SK-N-SH (cell line): ENCODE measurements around the gene SAE1. TPM values are rescaled to one million over a fixed set of nuclear protein-coding genes. Genes with fewer than 3 reads are reported as not detected.

Experiments used
- CTCF ChIA-PET: fragments of 300-600, 350-600 bp; formaldehyde crosslinking; extraction: SDS; loops from one replicate; lab custom pipeline; 2021; lab: Yijun Ruan, JAX
- POLR2A ChIA-PET: fragments of 350-600 bp; sonication (Branson Sonifier 250); formaldehyde crosslinking; extraction: SDS; loops from one replicate; lab custom pipeline; 2020; ENCODE audit warnings: antibody characterized with exemption, inconsistent platforms; lab: Yijun Ruan, JAX
- DNase-seq: peaks from one replicate; pipeline ENCODE4 v3.0.0; 2012
- H2AFZ ChIP-seq: fragments of 200-600 bp; sonication (generic); 2 replicates; pipeline ENCODE4 v1.8.1; 2016; ENCODE audit warnings: antibody characterized with exemption, mild to moderate bottlenecking, low read depth
- H3F3A ChIP-seq: fragments of 200-600 bp; sonication (generic); replicated peaks from 2 replicates; pipeline ENCODE3; 2016; ENCODE audit warnings: antibody characterized with exemption, mild to moderate bottlenecking; ENCODE audit not compliant: insufficient read depth
- H3K27ac ChIP-seq, 2 experiments: fragments of 200-500 bp in 1 of 2; fragments of 200-600 bp in 1 of 2; sonication (Bioruptor generic) in 1 of 2; sonication (generic), shearing (Covaris generic) in 1 of 2; 2 replicates each; pipeline versions ENCODE4 v1.5.1 to v1.6.1; 2014 to 2016; ENCODE audit warnings: low read depth in 2 of 2, inconsistent platforms in 1 of 2, low read length in 1 of 2, mild to moderate bottlenecking in 1 of 2, mixed read lengths in 1 of 2
- H3K27me3 ChIP-seq: fragments of 200-600 bp; sonication (generic), shearing (Covaris generic); 2 replicates; pipeline ENCODE4 v1.6.1; 2016; ENCODE audit warnings: mixed run types; ENCODE audit not compliant: insufficient read depth
- H3K36me3 ChIP-seq, 2 experiments: fragments of 200-500 bp in 1 of 2; fragments of 200-600 bp in 1 of 2; sonication (Bioruptor generic) in 1 of 2; sonication (generic) in 1 of 2; replicated peaks in 1 of 2; 2 replicates each; pipeline versions ENCODE3 to v1.5.1; 2014 to 2016; ENCODE audit warnings: low read length in 1 of 2, mild to moderate bottlenecking in 1 of 2; ENCODE audit not compliant: insufficient read depth in 2 of 2, control insufficient read depth in 1 of 2
- H3K4me1 ChIP-seq, 2 experiments: fragments of 200-500 bp in 1 of 2; fragments of 200-600 bp in 1 of 2; sonication (Bioruptor generic) in 1 of 2; sonication (generic), shearing (Covaris generic) in 1 of 2; 2 replicates each; pipeline versions ENCODE4 v1.5.1 to v1.6.1; 2014 to 2016; ENCODE audit warnings: low read depth in 1 of 2, low read length in 1 of 2, mixed run types in 1 of 2; ENCODE audit not compliant: insufficient read depth in 2 of 2, control insufficient read depth in 1 of 2
- H3K4me2 ChIP-seq: fragments of 200-600 bp; sonication (generic), shearing (Covaris generic); 2 replicates; pipeline ENCODE4 v1.6.1; 2017; ENCODE audit warnings: mixed run types
- H3K4me3 ChIP-seq, 2 experiments: fragments of 200-500 bp in 1 of 2; fragments of 200-600 bp in 1 of 2; sonication (Bioruptor generic) in 1 of 2; sonication (generic), shearing (Covaris generic) in 1 of 2; 2 replicates each; pipeline versions ENCODE4 v1.5.1 to v1.8.1; 2014 to 2016; ENCODE audit warnings: low read depth in 2 of 2, inconsistent platforms in 1 of 2, low read length in 1 of 2, mild to moderate bottlenecking in 1 of 2, mixed read lengths in 1 of 2, moderate library complexity in 1 of 2
- H3K79me2 ChIP-seq: fragments of 200-600 bp; sonication (generic); 2 replicates; pipeline ENCODE4 v1.8.1; 2017; ENCODE audit warnings: mild to moderate bottlenecking; ENCODE audit not compliant: insufficient read depth
- H3K9ac ChIP-seq: fragments of 200-600 bp; sonication (generic); 2 replicates; pipeline ENCODE4 v1.6.1; 2017; ENCODE audit warnings: mixed run types
- H3K9me2 ChIP-seq: fragments of 200-600 bp; sonication (generic); 2 replicates; pipeline ENCODE4 v1.6.1; 2017; ENCODE audit warnings: mixed run types
- H3K9me3 ChIP-seq: fragments of 200-600 bp; sonication (generic); 2 replicates; pipeline ENCODE4 v1.6.1; 2017; ENCODE audit warnings: mixed run types, mild to moderate bottlenecking, moderate library complexity
- H4K20me1 ChIP-seq: fragments of 200-600 bp; sonication (generic); 2 replicates; pipeline ENCODE4 v1.6.1; 2017; ENCODE audit warnings: mild to moderate bottlenecking, mixed run types; ENCODE audit not compliant: insufficient read depth
- CHD2 ChIP-seq: fragments of 150-350 bp; IDR thresholded peaks from 2 replicates; pipeline ENCODE4 v1.6.1; 2018; ENCODE audit warnings: low read length; ENCODE audit not compliant: partially characterized antibody
- ELF1 ChIP-seq: IDR thresholded peaks from 2 replicates; pipeline ENCODE4 v1.4.0; 2012
- EP300 ChIP-seq, 2 experiments: IDR thresholded peaks; 2 replicates each; pipeline versions ENCODE4 v1.4.0 to v1.6.1; 2012; ENCODE audit warnings: borderline replicate concordance in 1 of 2, low read depth in 1 of 2, low read length in 1 of 2
- EZH2phosphoT487 ChIP-seq: fragments of 200-600 bp; sonication (generic); IDR thresholded peaks from 2 replicates; pipeline ENCODE4 v1.6.1; 2017; ENCODE audit warnings: low read depth, mixed run types, mild to moderate bottlenecking, antibody characterized with exemption, moderate library complexity, borderline replicate concordance
- FOSL2 ChIP-seq: IDR thresholded peaks from 2 replicates; pipeline ENCODE4 v1.4.0; 2012; ENCODE audit warnings: low read depth, mild to moderate bottlenecking, moderate library complexity, borderline replicate concordance
- FOXM1 ChIP-seq: IDR thresholded peaks from 2 replicates; pipeline ENCODE4 v1.4.0; 2012; ENCODE audit warnings: low read depth, mild to moderate bottlenecking
- GATA2 ChIP-seq: sonication (generic); formaldehyde crosslinking; IDR thresholded peaks from 2 replicates; pipeline ENCODE4 v1.5.0; 2020; ENCODE audit warnings: mild to moderate bottlenecking, missing genetic modification reagents
- JUND ChIP-seq: IDR thresholded peaks from 2 replicates; pipeline ENCODE4 v1.4.0; 2012
- MXI1 ChIP-seq: IDR thresholded peaks from 2 replicates; pipeline ENCODE4 v1.6.1; 2012; ENCODE audit warnings: mild to moderate bottlenecking, low read depth, low read length, improper control_type of control experiment
- POLR2AphosphoS5 ChIP-seq: IDR thresholded peaks from 2 replicates; pipeline ENCODE4 v1.6.1; 2012; ENCODE audit warnings: low read depth, low read length
- SIN3A ChIP-seq: IDR thresholded peaks from 2 replicates; pipeline ENCODE4 v1.6.1; 2012; ENCODE audit warnings: low read depth, mild to moderate bottlenecking, low read length, moderate library complexity, borderline replicate concordance
- SMC3 ChIP-seq: IDR thresholded peaks from 2 replicates; pipeline ENCODE4 v1.6.1; 2012; ENCODE audit warnings: low read depth, low read length, improper control_type of control experiment
- TCF12 ChIP-seq: IDR thresholded peaks from 2 replicates; pipeline ENCODE4 v1.4.0; 2012
- TEAD4 ChIP-seq: IDR thresholded peaks from 2 replicates; pipeline ENCODE4 v1.4.0; 2012; ENCODE audit warnings: mild to moderate bottlenecking, borderline replicate concordance; ENCODE audit not compliant: insufficient read depth
- YY1 ChIP-seq: IDR thresholded peaks from 2 replicates; pipeline ENCODE4 v1.4.0; 2012; ENCODE audit warnings: low read depth, mild to moderate bottlenecking
- WGBS: methylation state at CpG from one replicate; pipeline ENCODE4 v1.1.6; 2017; ENCODE audit warnings: low lambda C conversion rate; 5-methylcytosine and 5-hydroxymethylcytosine counted together
- polyA plus RNA-seq, 3 experiments: library from polyadenylated mRNA; depleted of rRNA; stranded (reverse); fragments of >200 nt; gene quantifications; 2 replicates each; pipeline ENCODE4 v1.2.3, GENCODE V29; 2012
- TF ChIP-seq, protein P1 (sequence below): IDR thresholded peaks from 2 replicates; pipeline ENCODE4 v1.6.1; 2012; ENCODE audit warnings: mild to moderate bottlenecking, low read depth, low read length, moderate library complexity
- TF ChIP-seq, protein P2 (sequence below): IDR thresholded peaks from 2 replicates; pipeline ENCODE4 v1.4.0; 2012; ENCODE audit warnings: low read depth, borderline replicate concordance
- TF ChIP-seq, protein P3 (sequence below): IDR thresholded peaks from 2 replicates; pipeline ENCODE4; 2012

The SAE1 gene
- polyA plus RNA-seq, 1 of the 3 experiments (the other 2 are of a cell fraction), result 123 TPM

DNA sequence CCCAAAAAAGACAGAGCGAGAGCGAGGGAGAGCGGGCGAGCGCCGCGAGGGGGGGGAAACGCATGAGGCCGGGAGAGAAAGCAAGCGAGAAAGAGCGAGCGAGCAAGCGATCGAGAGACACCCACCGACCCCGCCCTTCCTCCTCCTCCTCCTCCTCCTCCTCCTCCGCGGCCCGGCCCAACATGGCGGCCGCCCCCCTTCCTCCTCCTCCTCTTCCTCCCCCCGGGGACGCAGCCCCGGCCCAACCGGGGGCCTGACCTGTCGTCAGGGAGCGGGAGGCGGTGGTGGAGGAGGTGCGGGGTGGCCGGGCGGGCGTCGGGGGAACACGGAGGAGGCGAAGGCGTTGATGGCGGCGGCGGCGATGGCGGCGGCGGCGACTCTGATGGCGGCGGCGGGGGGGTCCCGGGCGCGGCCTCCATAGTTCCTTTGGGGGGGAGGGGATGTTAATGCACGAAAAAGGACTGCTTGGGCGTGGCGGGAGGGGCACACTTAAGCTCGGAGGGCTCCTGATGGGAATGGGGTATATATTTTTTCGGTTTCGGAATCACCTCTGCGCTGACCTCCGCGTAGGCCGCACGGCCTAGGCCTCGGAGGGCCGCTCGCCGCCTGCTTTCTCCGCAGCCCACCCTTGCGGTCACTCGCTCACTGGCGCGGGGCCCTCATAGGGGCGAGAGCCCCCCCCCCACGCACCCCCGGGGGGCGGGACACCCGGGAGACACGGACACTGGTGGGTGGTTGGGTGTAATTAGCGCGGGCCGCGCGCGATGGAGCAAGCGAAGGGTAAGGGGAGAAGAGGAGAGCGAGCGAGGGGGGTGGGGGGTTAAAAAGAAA is 18.3 kb upstream of the SAE1 start (continued):
- TF ChIP-seq SIN3A, result no peak
- no peak for TF ChIP-seq FOSL2
- TF ChIP-seq, protein P1, sequence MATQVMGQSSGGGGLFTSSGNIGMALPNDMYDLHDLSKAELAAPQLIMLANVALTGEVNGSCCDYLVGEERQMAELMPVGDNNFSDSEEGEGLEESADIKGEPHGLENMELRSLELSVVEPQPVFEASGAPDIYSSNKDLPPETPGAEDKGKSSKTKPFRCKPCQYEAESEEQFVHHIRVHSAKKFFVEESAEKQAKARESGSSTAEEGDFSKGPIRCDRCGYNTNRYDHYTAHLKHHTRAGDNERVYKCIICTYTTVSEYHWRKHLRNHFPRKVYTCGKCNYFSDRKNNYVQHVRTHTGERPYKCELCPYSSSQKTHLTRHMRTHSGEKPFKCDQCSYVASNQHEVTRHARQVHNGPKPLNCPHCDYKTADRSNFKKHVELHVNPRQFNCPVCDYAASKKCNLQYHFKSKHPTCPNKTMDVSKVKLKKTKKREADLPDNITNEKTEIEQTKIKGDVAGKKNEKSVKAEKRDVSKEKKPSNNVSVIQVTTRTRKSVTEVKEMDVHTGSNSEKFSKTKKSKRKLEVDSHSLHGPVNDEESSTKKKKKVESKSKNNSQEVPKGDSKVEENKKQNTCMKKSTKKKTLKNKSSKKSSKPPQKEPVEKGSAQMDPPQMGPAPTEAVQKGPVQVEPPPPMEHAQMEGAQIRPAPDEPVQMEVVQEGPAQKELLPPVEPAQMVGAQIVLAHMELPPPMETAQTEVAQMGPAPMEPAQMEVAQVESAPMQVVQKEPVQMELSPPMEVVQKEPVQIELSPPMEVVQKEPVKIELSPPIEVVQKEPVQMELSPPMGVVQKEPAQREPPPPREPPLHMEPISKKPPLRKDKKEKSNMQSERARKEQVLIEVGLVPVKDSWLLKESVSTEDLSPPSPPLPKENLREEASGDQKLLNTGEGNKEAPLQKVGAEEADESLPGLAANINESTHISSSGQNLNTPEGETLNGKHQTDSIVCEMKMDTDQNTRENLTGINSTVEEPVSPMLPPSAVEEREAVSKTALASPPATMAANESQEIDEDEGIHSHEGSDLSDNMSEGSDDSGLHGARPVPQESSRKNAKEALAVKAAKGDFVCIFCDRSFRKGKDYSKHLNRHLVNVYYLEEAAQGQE, result peak; percentile 44; the same call in 1 of the 2 replicates
- 0 out of 4 replicates have a peak, but pooled peaks of 1 of the 2 experiments have one; percentile 12 for TF ChIP-seq EP300 (IDR thresholded peaks at IDR 0.05; ENCODE audit: borderline replicate concordance in 1 of 2, low read depth in 1 of 2, low read length in 1 of 2)
- TF ChIP-seq GATA2 (CRISPR knock-in tag), result no peak
- TF ChIP-seq YY1, result peak; percentile 94
- peak; percentile 39; the same call in 1 of the 2 replicates for TF ChIP-seq FOXM1
- TF ChIP-seq EZH2phosphoT487, result no peak
- TF ChIP-seq, all 33 proteins: peak for 14

DNA sequence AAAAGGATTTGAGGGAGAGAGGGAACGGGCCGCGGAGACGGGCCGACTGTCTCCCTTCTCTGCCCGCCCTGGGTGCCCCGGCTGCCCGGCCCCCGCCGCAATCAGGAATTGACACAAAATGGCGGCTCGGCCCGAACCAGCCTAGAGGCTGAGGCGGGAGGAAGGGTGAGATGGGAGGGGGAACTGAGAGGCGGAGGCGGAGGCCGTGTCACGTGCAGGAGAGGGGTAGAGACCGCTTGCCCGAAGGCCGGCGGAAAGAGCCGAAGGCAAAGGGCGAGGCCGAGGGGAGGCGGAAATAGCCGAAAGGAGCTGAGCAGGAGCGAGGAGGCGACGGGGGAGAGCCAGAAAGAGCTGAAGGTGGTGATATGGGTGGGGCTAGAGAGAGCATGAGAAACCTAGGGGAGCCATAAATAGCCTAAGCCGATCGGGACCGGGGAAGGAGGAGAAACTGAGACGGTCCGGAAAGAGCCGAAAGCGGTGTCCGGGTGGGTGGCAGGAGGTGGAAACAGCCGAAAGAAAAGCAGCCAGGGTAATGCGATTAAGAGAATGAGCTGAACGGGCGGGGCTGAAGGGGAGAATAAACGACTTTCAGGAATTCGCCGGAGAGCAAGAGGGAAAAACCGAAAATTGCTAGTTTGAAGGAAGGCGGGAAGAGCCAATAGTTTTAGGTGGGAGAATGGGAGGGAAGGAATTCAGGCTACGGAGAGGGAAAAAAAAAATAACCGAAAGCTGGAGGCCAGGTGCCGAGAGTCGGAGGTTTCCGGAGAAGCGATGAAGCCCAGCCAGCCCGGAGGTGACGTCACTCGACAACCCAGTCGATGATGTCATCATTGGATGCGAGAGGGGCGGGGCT is 17.4 kb upstream of the SAE1 start, which contains the start of gene ZC3H4:
ZC3H4 (minus strand) TSS at position 780 of the 853 bp plus-strand sequence. CDS start 1,192 bp downstream, outside the sequence.
- Histone ChIP-seq H3K79me2 (peaks cover 41% of the 10 kb centered on the region), H3K4me1 (peaks cover 18 to 23% of the 10 kb centered on the region in 2 experiments), H3K9me2 (no peaks in the 10 kb centered on the region), H3F3A (peaks cover 19% of the 10 kb centered on the region), H3K9ac (peak within 1 kb of the TSS; percentile 100), H3K27ac (peak within 1 kb of the TSS; percentile 99 to 100), H3K4me2 (peak within 1 kb of the TSS; percentile 99), H3K27me3 (no peaks in the 10 kb centered on the region), H2AFZ (peak within 1 kb of the TSS; percentile 47; the same call in 1 of the 2 replicates), H4K20me1 (no peaks in the 10 kb centered on the region), H3K9me3 (no peaks in the 10 kb centered on the region), H3K4me3 (peak within 1 kb of the TSS; percentile 78 to 92), H3K36me3 (peaks cover 13 to 15% of the 10 kb centered on the region in 2 experiments)
- under 1% methylated on average over 59 of the region's 59 CpGs for WGBS
- ChIA-PET POLR2A (interaction anchor here (0.5 to 2.5 kb wide), 17 partner anchors 9 to 512 kb away, joined by 3 to 11 read pairs (median 4); partner anchors contain the start of genes CALM3, CCDC9, SAE1 and TMEM160), CTCF (interaction anchor here (0.6 to 4.3 kb wide), 11 partner anchors 10 to 134 kb away, joined by 3 to 26 read pairs (median 4); partner anchors contain the start of gene SAE1)
- peak; percentile 92 for DNase-seq
- TF ChIP-seq EZH2phosphoT487 (no peak), ELF1 (no peak; the same call in 1 of the 2 replicates), TEAD4 (no peak), JUND (peak; percentile 34; the same call in 1 of the 2 replicates), POLR2AphosphoS5 (peak; percentile 82), MXI1 (peak; percentile 60; the same call in 1 of the 2 replicates), SMC3 (no peak), TCF12 (peak; percentile 32; the same call in 1 of the 2 replicates), FOSL2 (peak; percentile 36; the same call in 1 of the 2 replicates), CHD2 (peak; percentile 31)
- TF ChIP-seq, protein P2, sequence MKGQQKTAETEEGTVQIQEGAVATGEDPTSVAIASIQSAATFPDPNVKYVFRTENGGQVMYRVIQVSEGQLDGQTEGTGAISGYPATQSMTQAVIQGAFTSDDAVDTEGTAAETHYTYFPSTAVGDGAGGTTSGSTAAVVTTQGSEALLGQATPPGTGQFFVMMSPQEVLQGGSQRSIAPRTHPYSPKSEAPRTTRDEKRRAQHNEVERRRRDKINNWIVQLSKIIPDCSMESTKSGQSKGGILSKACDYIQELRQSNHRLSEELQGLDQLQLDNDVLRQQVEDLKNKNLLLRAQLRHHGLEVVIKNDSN, result peak; percentile 95
- TF ChIP-seq, protein P1, result 0 out of 2 replicates have a peak, but pooled peaks have one; percentile 40
- TF ChIP-seq, protein P3, sequence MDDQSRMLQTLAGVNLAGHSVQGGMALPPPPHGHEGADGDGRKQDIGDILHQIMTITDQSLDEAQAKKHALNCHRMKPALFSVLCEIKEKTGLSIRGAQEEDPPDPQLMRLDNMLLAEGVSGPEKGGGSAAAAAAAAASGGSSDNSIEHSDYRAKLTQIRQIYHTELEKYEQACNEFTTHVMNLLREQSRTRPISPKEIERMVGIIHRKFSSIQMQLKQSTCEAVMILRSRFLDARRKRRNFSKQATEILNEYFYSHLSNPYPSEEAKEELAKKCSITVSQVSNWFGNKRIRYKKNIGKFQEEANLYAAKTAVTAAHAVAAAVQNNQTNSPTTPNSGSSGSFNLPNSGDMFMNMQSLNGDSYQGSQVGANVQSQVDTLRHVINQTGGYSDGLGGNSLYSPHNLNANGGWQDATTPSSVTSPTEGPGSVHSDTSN, result no peak; the same call in 1 of the 2 replicates
